Osteoblast (primary cell): Measurements from ENCODE around the gene KL. TPM values are rescaled to one million over a fixed set of nuclear protein-coding genes. Genes with fewer than 3 reads are reported as not detected.

Experiments used
- DNase-seq: peaks from one replicate; pipeline ENCODE4 v3.0.0; 2011; ENCODE audit warnings: low spot score, mixed read lengths; ENCODE audit not compliant: insufficient read length; ENCODE audit errors: missing footprints
- H2AFZ ChIP-seq: 2 replicates; pipeline ENCODE4 v1.6.0; 2011; ENCODE audit warnings: mild to moderate bottlenecking, low read length
- H3K27ac ChIP-seq: 2 replicates; pipeline ENCODE4 v1.5.1; 2011; ENCODE audit warnings: mild to moderate bottlenecking, low read depth, low read length, moderate library complexity
- H3K27me3 ChIP-seq: 2 replicates; pipeline ENCODE4 v1.6.0; 2012; ENCODE audit warnings: mild to moderate bottlenecking, control low read depth, inconsistent platforms, low read length, moderate library complexity; ENCODE audit not compliant: insufficient read depth
- H3K36me3 ChIP-seq: 2 replicates; pipeline ENCODE4 v1.5.1; 2011; ENCODE audit warnings: mild to moderate bottlenecking, low read length, control low read depth, moderate library complexity; ENCODE audit not compliant: insufficient read depth
- H3K4me1 ChIP-seq: 2 replicates; pipeline ENCODE4 v1.5.1; 2011; ENCODE audit warnings: mild to moderate bottlenecking, low read length, control low read depth, moderate library complexity; ENCODE audit not compliant: insufficient read depth
- H3K4me2 ChIP-seq: 2 replicates; pipeline ENCODE4 v1.6.0; 2011; ENCODE audit warnings: mild to moderate bottlenecking, low read length; ENCODE audit not compliant: insufficient read depth
- H3K4me3 ChIP-seq: fragments of 200-600 bp; sonication (generic); 3 replicates; pipeline ENCODE4 v1.5.1; 2012; ENCODE audit warnings: mild to moderate bottlenecking, low read length, inconsistent platforms; ENCODE audit not compliant: insufficient read depth
- H3K79me2 ChIP-seq: 2 replicates; pipeline ENCODE4 v1.6.0; 2012; ENCODE audit warnings: mild to moderate bottlenecking, low read length, control low read depth, inconsistent platforms; ENCODE audit not compliant: insufficient read depth
- H3K9me3 ChIP-seq: 2 replicates; pipeline ENCODE4 v1.5.1; 2011; ENCODE audit warnings: low read depth, low read length, control low read depth
- H4K20me1 ChIP-seq: 2 replicates; pipeline ENCODE4 v1.6.0; 2012; ENCODE audit warnings: mild to moderate bottlenecking, low read length, control low read depth; ENCODE audit not compliant: insufficient read depth
- CTCF ChIP-seq: IDR thresholded peaks from 2 replicates; pipeline ENCODE4 v1.5.1; 2011; ENCODE audit warnings: mild to moderate bottlenecking, low read depth, low read length, moderate library complexity; ENCODE audit errors: extremely low read depth
- total RNA-seq: library from RNA; depleted of rRNA; stranded (reverse); fragments of >200 nt; gene quantifications from 2 replicates; pipeline ENCODE4 v1.2.3, GENCODE V29; 2012

KL gene
- total RNA-seq, 1 donor: not detected

GRCh38 chr13:33018886-33019285 is 2.7 kb downstream of the KL start:
- no peaks in the 10 kb centered on the region for H3K9me3 ChIP-seq
- TF ChIP-seq CTCF: no peak
- H3K36me3 ChIP-seq: no peaks in the 10 kb centered on the region
- H3K27me3 ChIP-seq: peaks cover 92% of the 10 kb centered on the region
- no peak overlapping the region for H3K27ac ChIP-seq
- no peaks in the 10 kb centered on the region for H3K4me1 ChIP-seq
- DNase-seq: no peak
- no peak overlapping the region for H2AFZ ChIP-seq
- H3K4me2 ChIP-seq: no peak overlapping the region
- no peaks in the 10 kb centered on the region for H3K79me2 ChIP-seq
- H4K20me1 ChIP-seq: no peaks in the 10 kb centered on the region
- H3K4me3 ChIP-seq: no peak overlapping the region

GRCh38 chr13:33022986-33023385 is 6.8 kb downstream of the KL start:
- H3K27me3 ChIP-seq: peaks cover 87% of the 10 kb centered on the region
- H3K27ac ChIP-seq: no peak overlapping the region
- H2AFZ ChIP-seq: no peak overlapping the region
- H4K20me1 ChIP-seq: no peaks in the 10 kb centered on the region
- no peaks in the 10 kb centered on the region for H3K4me1 ChIP-seq
- no peak for DNase-seq
- no peak overlapping the region for H3K4me3 ChIP-seq
- no peak overlapping the region for H3K4me2 ChIP-seq
- H3K36me3 ChIP-seq: no peaks in the 10 kb centered on the region
- TF ChIP-seq CTCF: no peak
- no peaks in the 10 kb centered on the region for H3K79me2 ChIP-seq
- no peaks in the 10 kb centered on the region for H3K9me3 ChIP-seq

GRCh38 chr13:33025220-33025744 is 9.1 kb downstream of the KL start:
- Histone ChIP-seq H3K27ac (no peak overlapping the region), H3K27me3 (peaks cover 70% of the 10 kb centered on the region), H3K9me3 (no peaks in the 10 kb centered on the region), H3K79me2 (no peaks in the 10 kb centered on the region), H3K4me1 (no peaks in the 10 kb centered on the region), H2AFZ (no peak overlapping the region), H3K36me3 (no peaks in the 10 kb centered on the region), H4K20me1 (no peaks in the 10 kb centered on the region), H3K4me2 (no peak overlapping the region), H3K4me3 (no peak overlapping the region)
- no peak for DNase-seq
- no peak for TF ChIP-seq CTCF

- Histone ChIP-seq H3K36me3 (no peaks in the 10 kb centered on the region), H3K27ac (no peak overlapping the region), H3K9me3 (no peaks in the 10 kb centered on the region), H4K20me1 (no peaks in the 10 kb centered on the region), H3K4me1 (no peaks in the 10 kb centered on the region), H3K4me3 (no peak overlapping the region), H3K4me2 (no peak overlapping the region), H2AFZ (no peak overlapping the region), H3K27me3 (peaks cover 58% of the 10 kb centered on the region), H3K79me2 (no peaks in the 10 kb centered on the region)
- DNase-seq: no peak
- no peak for TF ChIP-seq CTCF
Observed at GRCh38 chr13:33026489-33027152, 10.4 kb downstream of the KL start.
